Heart left ventricle (tissue), 13 donors: ENCODE results near the gene TSPO2.

Experiments
- POLR2A ChIP-seq, 2 donors: fragments of 450-650 bp; IDR thresholded peaks; one replicate each; pipeline ENCODE4 v1.6.1; 2017; ENCODE audit warnings: antibody characterized with exemption in 2 of 2, mild to moderate bottlenecking in 2 of 2, moderate library complexity in 2 of 2
- TF ChIP-seq, protein P1 (sequence below), 12 donors: fragments of 200-600 bp; sonication (generic) in 4 of 12; IDR thresholded peaks; one replicate each; pipeline versions ENCODE4 v1.5.0 to v1.8.0; 2018 to 2022; ENCODE audit warnings: antibody characterized with exemption in 12 of 12, mild to moderate bottlenecking in 5 of 12
- donor health status: ischemic (EF 13 %, LVEDD 7.1; RV severe dilation, severe dysfunction).
- donor health status: DM: no; HTN: yes; CAD: no.
- donor health status: DM: no; HTN: no; CAD: no.
- donor health status: ischemic (EF 25% LVEDD 6.9; RV normal size, moderate dysfunction).
- donor health status: ischemic (EF 25% LVEDD 5.7; RV mildly dilated, moderate dysfunction).
- donor health status: ischemic (EF 35%, LVEDD 5.7; RV mildly dilated, moderate dysfunction).
- donor health status: nonischemic (EF 11% LVEDD 7.7; RV severe dilation, severe dysfunction).
- donor health status: DM: yes; HTN: yes; CAD: no.
- donor health status: PGD.
- donor health status: ischemic (EF 29% LVEDD 5.4; RV normal size, mild dysfunction).
- donor health status: nonischemic (EF 23%, LVEDD 6.1; RV moderate dilation, normal function).

DNA sequence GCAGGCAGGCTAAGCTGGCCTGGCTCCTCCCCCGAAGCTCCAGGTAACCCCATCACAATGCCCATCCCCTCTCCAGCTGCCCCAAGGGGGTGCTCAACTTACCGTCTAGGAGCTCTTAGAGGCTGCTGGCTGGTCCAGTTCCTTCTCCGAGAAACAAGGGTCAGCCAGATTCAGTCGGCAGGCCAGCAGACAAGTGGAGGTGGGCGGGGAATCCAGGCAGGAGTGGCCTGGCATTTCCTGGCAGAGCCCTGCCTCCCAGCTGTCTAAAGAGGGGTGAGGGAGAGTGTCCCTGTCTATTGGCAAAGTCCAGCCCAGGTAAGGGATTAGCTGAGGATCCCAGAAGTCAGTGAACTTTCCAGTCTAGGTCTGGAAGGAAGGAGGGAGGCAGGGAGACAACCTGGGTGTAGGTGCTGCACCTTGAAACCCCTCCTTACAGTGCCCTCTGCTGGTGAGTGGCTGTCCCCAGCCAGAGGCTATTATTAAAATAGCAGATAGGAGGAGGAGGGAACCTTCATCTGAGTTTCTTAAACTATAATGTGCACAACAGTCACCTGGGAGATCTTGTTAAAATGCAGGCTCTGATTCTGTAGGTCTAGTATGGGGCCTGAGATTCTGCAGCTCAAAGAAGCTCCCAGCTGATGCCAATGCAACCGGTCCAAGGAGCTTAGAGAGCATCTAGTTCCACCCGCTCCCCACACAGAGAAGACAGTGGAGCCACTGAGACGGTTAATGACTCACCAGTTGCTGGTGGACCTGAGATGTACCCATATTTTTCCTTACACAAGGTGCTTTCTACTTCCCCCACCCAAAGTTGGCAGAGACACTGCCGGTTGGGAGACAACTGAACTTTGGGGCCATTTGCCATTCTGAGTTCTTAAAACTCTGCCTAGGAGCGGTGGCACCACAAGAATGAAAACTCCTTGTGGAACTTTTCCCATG lies 2.9 kb upstream of the TSPO2 start, which contains the start of gene UNC5CL:
- no peak for TF ChIP-seq POLR2A (IDR thresholded peaks at IDR 0.05)
- TF ChIP-seq, protein P1, sequence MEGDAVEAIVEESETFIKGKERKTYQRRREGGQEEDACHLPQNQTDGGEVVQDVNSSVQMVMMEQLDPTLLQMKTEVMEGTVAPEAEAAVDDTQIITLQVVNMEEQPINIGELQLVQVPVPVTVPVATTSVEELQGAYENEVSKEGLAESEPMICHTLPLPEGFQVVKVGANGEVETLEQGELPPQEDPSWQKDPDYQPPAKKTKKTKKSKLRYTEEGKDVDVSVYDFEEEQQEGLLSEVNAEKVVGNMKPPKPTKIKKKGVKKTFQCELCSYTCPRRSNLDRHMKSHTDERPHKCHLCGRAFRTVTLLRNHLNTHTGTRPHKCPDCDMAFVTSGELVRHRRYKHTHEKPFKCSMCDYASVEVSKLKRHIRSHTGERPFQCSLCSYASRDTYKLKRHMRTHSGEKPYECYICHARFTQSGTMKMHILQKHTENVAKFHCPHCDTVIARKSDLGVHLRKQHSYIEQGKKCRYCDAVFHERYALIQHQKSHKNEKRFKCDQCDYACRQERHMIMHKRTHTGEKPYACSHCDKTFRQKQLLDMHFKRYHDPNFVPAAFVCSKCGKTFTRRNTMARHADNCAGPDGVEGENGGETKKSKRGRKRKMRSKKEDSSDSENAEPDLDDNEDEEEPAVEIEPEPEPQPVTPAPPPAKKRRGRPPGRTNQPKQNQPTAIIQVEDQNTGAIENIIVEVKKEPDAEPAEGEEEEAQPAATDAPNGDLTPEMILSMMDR (IDR thresholded peaks at IDR 0.05) = peak; percentile 52 to 71 (median 60)
